Parathyroid adenoma (tissue), 2 donors: ENCODE results near the gene SMARCAD1.

Experiments
- H2AFZ ChIP-seq: fragments of 300-600 bp; sonication (generic); one replicate; pipeline ENCODE4 v1.7.0; 2017; ENCODE audit warnings: antibody characterized with exemption, mild to moderate bottlenecking
- H3K27ac ChIP-seq: fragments of 300-600 bp; sonication (generic); one replicate; pipeline ENCODE4 v1.7.0; 2017
- H3K27me3 ChIP-seq: fragments of 300-600 bp; sonication (generic); one replicate; pipeline ENCODE4 v1.7.0; 2017; ENCODE audit warnings: low read length; ENCODE audit not compliant: control insufficient read depth, insufficient read depth
- H3K36me3 ChIP-seq: fragments of 300-600 bp; sonication (generic); one replicate; pipeline ENCODE4 v1.7.0; 2017; ENCODE audit warnings: low read length; ENCODE audit not compliant: control insufficient read depth, insufficient read depth
- H3K4me1 ChIP-seq: fragments of 300-600 bp; sonication (generic); one replicate; pipeline ENCODE4 v1.7.0; 2017; ENCODE audit warnings: control low read depth
- H3K4me2 ChIP-seq: fragments of 300-600 bp; sonication (generic); one replicate; pipeline ENCODE4 v1.7.0; 2017; ENCODE audit warnings: low read length
- H3K4me3 ChIP-seq: fragments of 300-600 bp; sonication (generic); one replicate; pipeline ENCODE4 v1.7.0; 2017; ENCODE audit warnings: low read depth, low read length
- H3K79me2 ChIP-seq: fragments of 300-600 bp; sonication (generic); one replicate; pipeline ENCODE4 v1.7.0; 2017; ENCODE audit warnings: control low read depth
- H3K9ac ChIP-seq: fragments of 300-600 bp; sonication (generic); one replicate; pipeline ENCODE4 v1.7.0; 2017; ENCODE audit warnings: mild to moderate bottlenecking
- H3K9me3 ChIP-seq: fragments of 300-600 bp; sonication (generic); one replicate; pipeline ENCODE4 v1.7.0; 2017; ENCODE audit warnings: low read length; ENCODE audit not compliant: control insufficient read depth
- TF ChIP-seq, protein P1 (sequence below): fragments of 300-600 bp; sonication (generic); IDR thresholded peaks from one replicate; pipeline ENCODE4 v1.7.0; 2017; ENCODE audit warnings: antibody characterized with exemption, mild to moderate bottlenecking
- donor health status: primary hyperparathyroidism.

SMARCAD1 gene

DNA sequence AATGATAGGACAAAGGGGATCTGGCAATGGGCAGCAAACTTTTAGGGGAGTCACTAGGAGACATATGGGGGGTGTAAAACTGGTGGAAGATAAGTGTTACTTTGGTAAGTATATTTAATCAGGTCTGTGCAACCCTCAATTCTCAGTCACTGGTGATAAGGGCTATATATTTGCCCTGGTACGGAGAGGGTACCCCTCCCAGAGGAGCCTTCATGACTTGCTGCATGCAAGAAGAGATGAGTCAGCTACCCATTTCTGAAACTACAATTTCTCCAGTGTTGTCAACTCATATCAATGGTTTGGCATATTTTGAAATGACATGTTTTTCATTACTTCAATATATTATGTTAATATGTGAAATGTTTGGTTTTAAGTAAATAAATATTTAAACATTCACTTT is 14.3 kb downstream of the SMARCAD1 start:
- H3K4me1 ChIP-seq, result no peaks in the 10 kb centered on the region

DNA sequence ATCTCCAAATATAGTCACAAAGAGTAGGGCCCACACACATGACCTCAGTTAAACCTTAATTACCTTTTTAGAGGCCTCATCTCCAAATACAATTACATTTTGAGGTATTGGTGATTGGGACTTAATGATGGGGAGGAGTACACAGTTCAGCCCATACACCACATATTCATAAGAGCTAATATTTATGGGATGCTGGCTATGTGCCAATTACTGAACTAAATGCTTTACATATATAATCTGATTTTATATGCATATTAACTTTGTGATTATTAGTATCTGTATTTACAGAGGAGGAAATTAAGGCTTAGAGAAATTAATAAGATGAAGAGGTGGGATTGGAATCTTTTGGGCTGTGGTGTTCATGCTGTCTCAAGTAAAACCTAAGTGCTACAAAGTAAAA is 17.8 kb downstream of the SMARCAD1 start:
- Histone ChIP-seq H3K27ac (no peak overlapping the region), H3K4me1 (peaks cover 4% of the 10 kb centered on the region), H2AFZ (no peak overlapping the region), H3K36me3 (no peaks in the 10 kb centered on the region), H3K4me2 (no peak overlapping the region), H3K9ac (no peak overlapping the region), H3K4me3 (no peak overlapping the region), H3K27me3 (no peaks in the 10 kb centered on the region), H3K79me2 (peaks cover 5% of the 10 kb centered on the region), H3K9me3 (no peaks in the 10 kb centered on the region)
- TF ChIP-seq, protein P1, sequence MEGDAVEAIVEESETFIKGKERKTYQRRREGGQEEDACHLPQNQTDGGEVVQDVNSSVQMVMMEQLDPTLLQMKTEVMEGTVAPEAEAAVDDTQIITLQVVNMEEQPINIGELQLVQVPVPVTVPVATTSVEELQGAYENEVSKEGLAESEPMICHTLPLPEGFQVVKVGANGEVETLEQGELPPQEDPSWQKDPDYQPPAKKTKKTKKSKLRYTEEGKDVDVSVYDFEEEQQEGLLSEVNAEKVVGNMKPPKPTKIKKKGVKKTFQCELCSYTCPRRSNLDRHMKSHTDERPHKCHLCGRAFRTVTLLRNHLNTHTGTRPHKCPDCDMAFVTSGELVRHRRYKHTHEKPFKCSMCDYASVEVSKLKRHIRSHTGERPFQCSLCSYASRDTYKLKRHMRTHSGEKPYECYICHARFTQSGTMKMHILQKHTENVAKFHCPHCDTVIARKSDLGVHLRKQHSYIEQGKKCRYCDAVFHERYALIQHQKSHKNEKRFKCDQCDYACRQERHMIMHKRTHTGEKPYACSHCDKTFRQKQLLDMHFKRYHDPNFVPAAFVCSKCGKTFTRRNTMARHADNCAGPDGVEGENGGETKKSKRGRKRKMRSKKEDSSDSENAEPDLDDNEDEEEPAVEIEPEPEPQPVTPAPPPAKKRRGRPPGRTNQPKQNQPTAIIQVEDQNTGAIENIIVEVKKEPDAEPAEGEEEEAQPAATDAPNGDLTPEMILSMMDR, result no peak

More for the DNA sequence above, 14.3 kb downstream of the SMARCAD1 start:
- Histone ChIP-seq H3K79me2 (peaks cover 5% of the 10 kb centered on the region), H3K9ac (no peak overlapping the region), H3K9me3 (no peaks in the 10 kb centered on the region), H3K36me3 (no peaks in the 10 kb centered on the region), H3K27ac (no peak overlapping the region), H3K4me3 (no peak overlapping the region), H3K4me2 (no peak overlapping the region), H2AFZ (no peak overlapping the region), H3K27me3 (no peaks in the 10 kb centered on the region)
- TF ChIP-seq, protein P1, result no peak

DNA sequence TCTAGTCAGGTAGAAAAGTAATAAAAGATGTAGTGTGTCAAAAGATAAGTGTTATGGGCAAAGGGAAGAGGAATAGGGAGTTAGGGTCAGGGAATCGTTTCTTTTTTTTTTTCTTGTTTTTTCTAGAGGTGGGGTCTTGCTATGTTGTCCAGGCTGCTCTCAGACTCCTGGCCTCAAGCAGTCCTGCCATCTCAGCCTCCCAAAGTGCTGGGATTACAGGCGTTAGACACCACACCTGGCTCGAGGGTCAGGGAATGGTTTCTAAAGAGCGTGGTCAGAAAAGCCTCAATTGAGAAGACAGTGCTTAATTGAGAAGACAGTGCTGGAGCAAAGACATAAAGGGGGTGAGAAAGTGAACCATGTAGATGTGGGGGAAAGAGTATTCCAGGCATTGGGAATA is 19.1 kb downstream of the SMARCAD1 start:
- Histone ChIP-seq H3K36me3 (no peaks in the 10 kb centered on the region), H2AFZ (no peak overlapping the region), H3K9me3 (no peaks in the 10 kb centered on the region), H3K4me3 (no peak overlapping the region), H3K9ac (no peak overlapping the region), H3K79me2 (peaks cover 5% of the 10 kb centered on the region), H3K4me2 (no peak overlapping the region), H3K27me3 (no peaks in the 10 kb centered on the region), H3K27ac (no peak overlapping the region), H3K4me1 (peaks cover 4% of the 10 kb centered on the region)
- TF ChIP-seq, protein P1, result no peak

DNA sequence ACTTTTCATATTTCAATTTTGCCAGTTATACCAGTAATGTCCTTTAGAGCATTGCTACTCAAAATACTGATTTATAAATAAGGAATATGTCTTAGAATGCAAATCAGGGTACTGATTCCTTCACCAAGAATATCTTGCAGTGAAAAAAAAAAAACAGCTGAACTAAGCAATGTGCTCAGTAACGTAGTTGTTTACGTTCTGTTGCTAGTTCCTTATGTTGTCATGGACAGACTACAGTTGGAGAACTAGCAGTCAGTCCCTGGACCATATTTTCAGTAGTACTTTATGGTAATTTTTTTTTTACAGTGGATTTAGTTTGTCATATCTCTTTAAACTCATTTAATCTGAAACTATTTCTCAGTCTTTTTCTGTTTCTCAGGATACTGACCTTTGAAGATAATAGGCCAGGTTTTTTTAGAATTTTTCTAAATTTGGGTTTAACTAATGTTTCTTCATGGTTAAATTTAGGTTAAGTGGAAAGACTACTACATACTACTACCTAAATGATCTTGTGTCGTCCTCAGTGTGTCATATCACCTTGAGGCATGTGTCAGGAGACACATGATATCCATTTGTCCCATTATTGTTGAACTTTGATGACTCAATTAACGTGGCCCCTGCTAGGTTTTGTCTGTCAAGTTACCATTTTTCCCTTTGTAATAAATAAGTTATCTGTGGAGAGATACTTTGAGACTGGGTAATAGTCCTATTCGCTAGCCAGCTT is 21.0 kb downstream of the SMARCAD1 start:
- Histone ChIP-seq H3K4me2 (no peak overlapping the region), H2AFZ (no peak overlapping the region)
- TF ChIP-seq, protein P1, result no peak

DNA sequence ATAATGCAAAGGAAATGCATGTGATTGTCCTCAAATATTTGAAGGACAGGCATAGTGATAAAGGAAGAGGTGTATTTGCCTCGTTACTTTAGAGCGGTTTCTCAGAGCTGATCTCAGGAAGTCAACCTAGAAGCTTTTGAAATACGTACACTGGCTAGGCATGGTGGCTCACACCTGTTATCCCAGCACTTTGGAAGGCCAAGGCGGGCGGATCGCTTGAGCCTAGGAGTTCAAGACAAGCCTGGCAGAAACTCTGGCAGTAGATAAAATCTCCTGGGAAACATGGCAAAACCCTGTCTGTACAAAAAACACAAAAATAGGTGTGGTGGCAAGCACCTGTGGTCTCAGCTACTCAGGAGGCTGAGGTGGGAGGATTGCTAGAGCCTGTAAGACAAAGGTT is 24.9 kb downstream of the SMARCAD1 start:
- H3K27me3 ChIP-seq, result no peaks in the 10 kb centered on the region
- H3K4me1 ChIP-seq, result peaks cover 4% of the 10 kb centered on the region
- H3K27ac ChIP-seq, result no peak overlapping the region
- H3K4me2 ChIP-seq, result no peak overlapping the region
- no peaks in the 10 kb centered on the region for H3K79me2 ChIP-seq
- H3K36me3 ChIP-seq, result no peaks in the 10 kb centered on the region
- H3K9me3 ChIP-seq, result no peaks in the 10 kb centered on the region
- no peak overlapping the region for H3K4me3 ChIP-seq
- TF ChIP-seq, protein P1, result no peak
- no peak overlapping the region for H2AFZ ChIP-seq
- no peak overlapping the region for H3K9ac ChIP-seq

More for the DNA sequence above, 21.0 kb downstream of the SMARCAD1 start:
- H3K9me3 ChIP-seq, result no peaks in the 10 kb centered on the region
- peaks cover 3% of the 10 kb centered on the region for H3K79me2 ChIP-seq
- H3K9ac ChIP-seq, result no peak overlapping the region
- H3K27ac ChIP-seq, result no peak overlapping the region
- peaks cover 4% of the 10 kb centered on the region for H3K4me1 ChIP-seq
- H3K36me3 ChIP-seq, result no peaks in the 10 kb centered on the region
- no peak overlapping the region for H3K4me3 ChIP-seq
- no peaks in the 10 kb centered on the region for H3K27me3 ChIP-seq
